Lung (tissue), 12 donors: ENCODE data around the gene GLB1L2. TPM values are rescaled to one million over a fixed set of nuclear protein-coding genes. Genes with fewer than 3 reads are reported as not detected.

ENCODE experiments used
- ATAC-seq: fragments of 200-7000 bp; cut with Tn5 transposase; one replicate; pipeline ENCODE4 v1.9.1; 2020; ENCODE audit warnings: moderate number of reproducible peaks; ENCODE audit not compliant: insufficient read depth, low FRiP score
- DNase-seq, 3 donors: peaks; one replicate each; pipeline ENCODE4 v3.0.0-alpha.2; 2013 to 2017
- H3K27ac ChIP-seq, 2 donors: one replicate each; pipeline ENCODE4 v1.5.1; 2013; ENCODE audit warnings: mild to moderate bottlenecking in 2 of 2, moderate library complexity in 2 of 2, control low read depth in 1 of 2, inconsistent platforms in 1 of 2, low read depth in 1 of 2, low read length in 1 of 2
- H3K27me3 ChIP-seq, 3 donors: one replicate each; pipeline ENCODE4 v1.5.1; 2013; ENCODE audit warnings: low read length in 2 of 3; ENCODE audit not compliant: control insufficient read depth in 3 of 3, insufficient read depth in 3 of 3
- H3K36me3 ChIP-seq, 4 donors: one replicate each; pipeline ENCODE4 v1.5.1; 2013; ENCODE audit warnings: low read length in 4 of 4, mild to moderate bottlenecking in 1 of 4, moderate library complexity in 1 of 4; ENCODE audit not compliant: control insufficient read depth in 4 of 4, insufficient read depth in 4 of 4
- H3K4me1 ChIP-seq, 5 donors: one replicate each; pipeline ENCODE4 v1.5.1; 2013; ENCODE audit warnings: low read length in 5 of 5, mild to moderate bottlenecking in 2 of 5, moderate library complexity in 1 of 5; ENCODE audit not compliant: control insufficient read depth in 5 of 5, insufficient read depth in 5 of 5
- H3K4me3 ChIP-seq: one replicate; pipeline ENCODE4 v1.5.1; 2013; ENCODE audit warnings: mild to moderate bottlenecking, control low read depth, moderate library complexity
- H3K9ac ChIP-seq, 2 donors: one replicate each; pipeline ENCODE4 v1.5.1; 2013; ENCODE audit warnings: low read length in 2 of 2, control low read depth in 1 of 2; ENCODE audit not compliant: insufficient read depth in 1 of 2
- H3K9me3 ChIP-seq, 4 donors: one replicate each; pipeline ENCODE4 v1.5.1; 2013; ENCODE audit warnings: low read length in 3 of 4, mild to moderate bottlenecking in 1 of 4, moderate library complexity in 1 of 4; ENCODE audit not compliant: control insufficient read depth in 4 of 4, insufficient read depth in 3 of 4
- CTCF ChIP-seq: IDR thresholded peaks from 2 replicates; pipeline ENCODE4 v1.5.1; 2012; ENCODE audit warnings: mild to moderate bottlenecking; ENCODE audit errors: control extremely low read depth, extremely low read depth
- WGBS, 2 donors: extraction: QIAGEN DNeasy Blood & Tissue Kit; methylation state at CpG; one replicate each; pipeline ENCODE4 v1.1.7; 2013; 5-methylcytosine and 5-hydroxymethylcytosine counted together
- polyA plus RNA-seq, 2 donors: library from polyadenylated mRNA; stranded (reverse); fragments of 200-250 nt; gene quantifications; one replicate each; pipeline ENCODE4 v1.2.1, GENCODE V29; 2013
- total RNA-seq, 2 donors: library from RNA; depleted of rRNA in 1 of 2; stranded (reverse); fragments of >200 nt in 1 of 2; gene quantifications; one replicate each; pipeline ENCODE4 v1.2.1, GENCODE V29; 2014 to 2021
- donor health status: control.
- donor health status: control.
- donor health status: Bipolar disorder and iron deficiency.
- donor health status: healthy.
- donor health status: DM: yes; HTN: yes; CAD: no.

The GLB1L2 gene
- total and polyA plus RNA-seq, 4 donors: 7.1 to 13.6 (median 9.3) TPM

- Histone ChIP-seq H3K4me3 (no peak overlapping the region), H3K4me1 (no peaks in the 10 kb centered on the region), H3K9me3 (peaks cover 0 to 3% (median 0%) of the 10 kb centered on the region in 4 donors), H3K27ac (no peak overlapping the region), H3K27me3 (peaks cover 0 to 1% (median 0%) of the 10 kb centered on the region in 3 donors), H3K36me3 (no peaks in the 10 kb centered on the region), H3K9ac (no peak overlapping the region)
- DNase-seq: no peak
- 76 to 81% methylated on average over 11 of the region's 11 CpGs for WGBS, 2 donors
- no peak for TF ChIP-seq CTCF
- no peak for ATAC-seq
Measured at GRCh38 chr11:134398079-134398444, 66.3 kb downstream of the GLB1L2 start.

- H3K36me3 ChIP-seq: no peaks in the 10 kb centered on the region
- WGBS, 2 donors: 70 to 73% methylated on average over 13 of the region's 13 CpGs
Measured at GRCh38 chr11:134398644-134399292, 67.0 kb downstream of the GLB1L2 start.

GRCh38 chr11:134399293-134399654 lies 67.5 kb downstream of the GLB1L2 start:
- Histone ChIP-seq H3K27me3 (no peaks in the 10 kb centered on the region), H3K4me3 (no peak overlapping the region), H3K9ac (no peak overlapping the region), H3K27ac (no peak overlapping the region), H3K36me3 (no peaks in the 10 kb centered on the region), H3K4me1 (no peaks in the 10 kb centered on the region), H3K9me3 (peaks cover 0 to 6% (median 0%) of the 10 kb centered on the region in 4 donors)
- ATAC-seq (no peak), DNase-seq (no peak)
- TF ChIP-seq CTCF: no peak
- 82 to 91% methylated on average over 8 of the region's 8 CpGs for WGBS, 2 donors

More at GRCh38 chr11:134398644-134399292, 67.0 kb downstream of the GLB1L2 start:
- Histone ChIP-seq H3K9me3 (peaks cover 0 to 6% (median 0%) of the 10 kb centered on the region in 4 donors), H3K27ac (no peak overlapping the region), H3K4me3 (no peak overlapping the region), H3K9ac (no peak overlapping the region), H3K4me1 (no peaks in the 10 kb centered on the region), H3K27me3 (no peaks in the 10 kb centered on the region)
- no peak for DNase-seq
- TF ChIP-seq CTCF: no peak
- no peak for ATAC-seq

- 82 to 85% methylated on average over 7 of the region's 7 CpGs for WGBS, 2 donors
- no peak for ATAC-seq
Measured at GRCh38 chr11:134399996-134400395, 68.2 kb downstream of the GLB1L2 start.

More at GRCh38 chr11:134399996-134400395, 68.2 kb downstream of the GLB1L2 start:
- H3K27me3 ChIP-seq: no peaks in the 10 kb centered on the region
- H3K9me3 ChIP-seq: peaks cover 0 to 9% (median 0%) of the 10 kb centered on the region in 4 donors
- H3K9ac ChIP-seq: no peak overlapping the region
- DNase-seq: no peak
- TF ChIP-seq CTCF: no peak
- no peaks in the 10 kb centered on the region for H3K4me1 ChIP-seq
- no peaks in the 10 kb centered on the region for H3K36me3 ChIP-seq
- no peak overlapping the region for H3K27ac ChIP-seq
- H3K4me3 ChIP-seq: no peak overlapping the region
